Stimulated activated CD4-positive, alpha-beta T cell treated with anti-CD3 and anti-CD28 coated beads, Interleukin-4, amount 100 ng/mL, for 24 hours (primary cell): ENCODE results near the gene GPR137C.

Experiments used
- DNase-seq: peaks from one replicate; pipeline ENCODE4 v3.0.0-alpha.2; 2020

GPR137C gene

DNA sequence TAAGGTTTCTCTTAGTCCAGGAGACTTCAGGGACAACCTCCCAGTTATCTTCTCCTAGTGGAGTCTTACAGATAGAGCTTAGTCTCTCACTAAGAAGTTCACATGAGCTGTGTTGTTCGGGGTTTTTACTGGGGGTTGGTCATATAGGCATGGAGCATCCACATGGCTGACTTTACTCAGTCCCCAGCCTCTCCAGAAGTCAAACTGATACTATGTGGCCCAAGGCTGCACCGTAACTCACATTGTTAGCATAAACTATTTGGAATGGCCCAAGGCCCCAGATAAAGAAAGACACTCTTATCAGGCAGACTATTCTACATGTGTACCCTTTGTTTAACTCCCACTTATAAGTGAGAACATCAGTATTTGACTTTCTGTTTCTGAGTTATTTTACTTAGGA is 23.2 kb downstream of the GPR137C start:
- no peak for DNase-seq

DNA sequence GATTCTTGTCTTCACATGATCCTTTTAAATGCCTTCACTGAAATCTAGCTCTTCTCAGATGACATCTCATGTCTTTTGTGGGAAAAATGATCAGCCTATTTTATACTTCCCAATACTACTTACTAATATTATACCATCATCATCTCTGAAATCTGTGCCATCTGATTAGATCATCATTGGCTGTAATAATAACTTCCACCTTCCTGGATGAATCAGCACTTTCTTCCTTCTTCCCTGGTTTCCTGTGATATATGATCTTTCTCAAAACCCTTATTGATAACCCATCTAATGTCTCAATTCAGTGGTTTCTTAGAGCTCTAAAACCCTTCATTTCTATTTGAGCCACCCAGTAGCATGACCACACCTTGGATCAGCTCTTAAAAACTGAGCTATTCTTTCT is 30.9 kb downstream of the GPR137C start:
- no peak for DNase-seq

DNA sequence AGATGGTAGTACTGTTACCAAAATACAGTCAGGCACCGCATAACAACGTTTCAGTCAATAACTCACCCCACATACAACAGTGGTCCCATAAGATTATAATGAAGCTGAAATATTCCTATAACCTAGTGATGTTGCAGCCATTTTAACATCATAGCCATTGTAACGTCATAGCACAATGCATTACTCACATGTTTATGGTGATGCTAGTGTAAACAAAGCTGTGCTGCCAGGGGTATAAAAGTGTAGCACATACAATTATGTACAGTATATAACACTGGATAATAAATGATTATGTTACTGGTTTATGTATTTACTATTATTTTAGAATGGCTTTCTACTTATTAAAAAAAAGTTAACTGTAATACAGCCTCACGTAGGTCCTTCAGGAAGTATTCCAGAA is 37.0 kb downstream of the GPR137C start:
- DNase-seq: no peak

DNA sequence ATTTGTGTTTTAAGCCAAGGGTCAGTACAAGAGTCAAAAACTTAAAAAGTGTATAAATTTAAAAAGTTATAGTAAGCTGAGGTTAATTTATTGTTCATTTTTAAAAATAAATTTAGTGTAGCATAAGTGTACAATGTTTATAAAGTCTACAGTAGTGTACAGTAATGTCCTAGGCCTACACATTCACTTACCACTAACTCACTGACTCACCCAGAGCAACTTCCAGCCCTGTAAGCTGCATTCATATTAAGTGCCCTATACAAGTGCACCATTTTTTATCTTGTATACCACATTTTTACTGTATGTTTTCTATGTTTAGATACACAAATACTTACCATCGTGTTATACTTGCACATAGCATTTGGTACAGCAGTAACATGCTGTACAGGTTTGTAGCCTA is 37.7 kb downstream of the GPR137C start:
- DNase-seq: no peak

DNA sequence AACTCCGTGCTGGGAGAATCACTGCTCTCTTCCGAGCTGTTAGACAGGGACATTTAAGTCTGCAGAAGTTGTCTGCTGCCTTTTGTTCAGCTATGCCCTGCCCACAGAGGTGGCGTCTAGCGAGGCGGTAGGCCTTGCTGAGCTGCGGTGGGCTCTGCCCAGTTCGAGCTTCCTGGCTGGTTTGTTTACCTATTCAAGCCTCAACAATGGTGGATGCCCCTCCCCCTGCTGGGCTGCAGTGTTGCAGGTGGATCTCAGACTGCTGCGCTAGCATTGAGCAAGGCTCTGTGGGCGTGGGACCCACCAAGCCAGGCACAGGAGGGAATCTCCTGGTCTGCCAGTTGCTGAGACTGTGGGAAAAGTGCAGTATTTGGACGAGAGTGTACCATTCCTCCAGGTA is 43.7 kb downstream of the GPR137C start:
- DNase-seq: no peak

DNA sequence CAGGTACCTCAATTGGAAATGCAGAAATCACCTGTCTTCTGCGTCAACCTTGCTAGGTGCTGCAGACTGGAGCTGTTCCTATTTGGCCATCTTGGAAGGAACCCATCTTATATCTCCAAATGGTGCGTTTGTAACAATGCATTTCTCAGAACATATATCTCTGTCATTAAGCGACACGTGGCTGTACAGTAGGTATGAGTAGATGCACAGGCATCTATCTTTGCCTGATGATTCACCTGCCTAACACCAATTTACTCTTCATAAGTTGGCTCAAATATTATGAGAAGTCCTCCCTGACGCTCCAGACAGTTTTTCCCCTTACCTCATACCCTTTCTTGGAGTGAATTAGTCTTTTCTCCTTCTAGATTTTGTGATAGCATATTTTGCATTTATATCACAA is 44.2 kb downstream of the GPR137C start:
- DNase-seq: no peak

DNA sequence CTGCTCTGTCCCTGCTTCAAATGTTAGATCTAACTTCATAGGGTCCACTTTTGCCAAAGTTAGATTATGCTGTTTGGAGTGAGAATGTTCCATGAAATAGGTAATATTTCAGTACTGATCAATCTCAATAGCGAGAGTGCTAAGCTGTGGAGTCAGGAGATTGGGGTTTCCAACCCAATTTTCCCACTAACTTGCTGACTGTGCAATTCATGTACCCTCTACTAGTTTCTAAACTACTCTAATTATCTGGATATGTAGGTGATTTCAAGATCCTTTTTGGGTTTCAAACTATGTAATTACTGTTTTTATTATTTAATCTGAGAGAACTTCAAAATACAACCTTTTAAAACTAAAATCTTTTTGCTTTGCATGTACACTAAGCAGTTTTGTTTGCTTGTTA is 45.9 kb downstream of the GPR137C start:
- no peak for DNase-seq

DNA sequence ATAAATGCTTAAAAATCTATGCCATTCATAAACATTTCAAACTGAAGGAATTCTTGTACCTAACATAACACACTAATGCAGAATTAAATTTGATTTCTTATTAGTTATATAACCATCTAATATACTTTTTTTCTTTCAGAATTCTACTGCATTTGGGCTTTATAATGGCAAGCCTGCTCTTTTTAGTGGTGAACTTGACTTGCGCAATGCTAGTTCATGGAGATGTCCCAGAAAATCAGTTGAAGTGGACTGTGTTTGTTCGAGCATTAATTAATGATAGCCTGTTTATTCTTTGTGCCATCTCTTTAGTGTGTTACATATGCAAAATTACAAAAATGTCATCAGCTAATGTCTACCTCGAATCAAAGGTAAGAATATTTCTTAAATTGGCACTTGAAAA is 47.3 kb downstream of the GPR137C start:
- DNase-seq: no peak

DNA sequence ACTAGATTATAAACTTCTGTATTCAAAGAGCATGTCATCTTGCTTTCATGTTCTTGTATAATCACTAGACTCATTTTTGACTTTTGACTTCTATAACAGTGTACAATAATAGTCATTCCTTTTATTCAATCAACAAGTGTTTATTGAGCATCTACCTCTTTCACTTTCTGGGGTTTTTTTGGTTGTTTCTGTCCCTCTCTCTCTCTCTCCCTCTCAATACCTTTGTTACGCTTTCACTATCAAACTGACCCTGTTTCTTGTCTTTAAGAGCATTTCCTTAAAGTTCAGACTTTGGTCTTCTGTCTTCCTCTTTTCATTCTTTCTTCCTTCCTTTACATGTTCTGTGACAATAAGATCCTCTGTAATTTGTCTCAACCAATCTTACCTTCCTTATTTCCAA is 49.5 kb downstream of the GPR137C start:
- DNase-seq: no peak

DNA sequence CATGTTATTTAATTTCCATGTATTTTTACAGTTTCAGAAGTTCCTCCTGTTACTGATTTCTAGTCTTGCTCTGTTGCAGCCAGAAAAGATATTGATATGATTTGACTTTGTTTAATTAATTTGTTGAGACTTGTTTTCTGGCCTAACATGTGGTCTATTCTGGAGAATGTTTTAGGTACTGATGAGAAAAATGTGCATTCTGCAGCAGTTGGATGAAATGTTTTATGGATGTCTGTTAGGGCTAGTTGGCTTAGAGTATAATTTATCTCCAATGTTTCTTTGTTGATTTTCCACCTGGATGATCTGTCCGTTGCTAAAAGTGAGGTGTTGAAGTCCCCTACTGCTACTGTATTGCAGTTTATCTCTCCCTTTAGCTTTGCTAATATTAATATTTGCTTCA is 54.4 kb downstream of the GPR137C start:
- DNase-seq: no peak

DNA sequence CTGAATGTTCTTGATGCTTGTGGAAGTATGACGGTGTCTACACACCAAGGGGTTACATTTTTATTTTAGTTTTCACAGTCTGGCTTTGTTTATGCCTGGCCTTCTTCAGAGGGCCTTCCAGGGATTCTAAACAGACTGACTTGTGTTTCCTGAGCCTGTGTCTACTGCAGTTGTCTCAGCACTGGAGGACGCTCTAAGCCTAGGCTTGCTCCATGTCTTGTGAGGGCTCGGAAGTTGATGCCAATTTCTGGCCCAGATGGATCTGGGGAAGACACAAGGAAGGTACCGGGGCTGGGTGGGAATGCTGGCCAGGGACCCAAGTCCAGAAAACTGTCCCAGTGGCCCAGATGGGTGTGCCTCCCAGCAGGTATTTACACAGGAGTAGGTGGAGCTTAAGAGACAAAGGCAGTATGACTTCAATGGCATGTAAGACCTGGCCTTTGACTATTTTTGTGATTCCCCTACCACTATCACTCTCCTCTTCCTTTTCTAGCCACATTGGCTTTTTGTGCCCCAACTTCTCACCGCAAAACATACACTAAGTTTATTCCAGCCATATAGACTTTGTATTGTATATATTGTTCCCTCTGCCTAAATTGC is 56.9 kb downstream of the GPR137C start:
- no peak for DNase-seq

DNA sequence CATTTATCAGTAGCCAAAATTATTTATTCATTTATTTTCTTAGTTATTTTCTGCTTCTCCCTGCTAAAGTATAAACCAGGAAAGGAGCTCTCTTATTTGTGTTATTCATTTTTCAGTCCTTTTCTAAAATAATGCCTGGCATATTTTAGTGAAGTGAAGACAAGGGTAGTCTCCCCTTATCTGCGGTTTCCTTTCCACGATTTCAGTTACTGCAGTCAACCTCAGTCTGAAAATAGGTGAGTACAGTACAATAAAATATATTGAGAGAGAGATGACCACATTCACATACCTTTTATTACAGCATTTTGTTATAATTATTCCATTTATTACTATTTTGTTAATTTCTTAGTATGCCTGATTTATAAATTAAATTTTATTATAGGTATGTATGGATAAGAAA is 57.6 kb downstream of the GPR137C start:
- no peak for DNase-seq

DNA sequence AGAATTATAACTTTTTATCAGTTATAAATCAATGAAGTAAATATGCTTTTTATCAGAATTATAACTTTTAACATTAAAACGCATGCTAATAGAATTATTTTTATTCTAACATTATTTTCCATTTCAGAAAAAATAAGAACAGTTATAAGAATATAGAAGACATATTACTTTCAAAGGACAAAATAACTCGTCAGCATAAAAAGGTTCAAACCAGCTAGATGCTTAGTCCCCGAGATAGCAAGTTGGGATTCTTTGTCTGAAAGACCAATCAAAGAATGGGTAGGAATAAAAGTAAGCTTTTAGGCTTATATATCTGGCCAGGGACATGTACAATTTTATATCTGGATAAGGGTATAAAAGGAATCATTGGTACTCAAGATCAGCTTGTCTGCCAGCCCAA is 66.0 kb downstream of the GPR137C start:
- DNase-seq: no peak

DNA sequence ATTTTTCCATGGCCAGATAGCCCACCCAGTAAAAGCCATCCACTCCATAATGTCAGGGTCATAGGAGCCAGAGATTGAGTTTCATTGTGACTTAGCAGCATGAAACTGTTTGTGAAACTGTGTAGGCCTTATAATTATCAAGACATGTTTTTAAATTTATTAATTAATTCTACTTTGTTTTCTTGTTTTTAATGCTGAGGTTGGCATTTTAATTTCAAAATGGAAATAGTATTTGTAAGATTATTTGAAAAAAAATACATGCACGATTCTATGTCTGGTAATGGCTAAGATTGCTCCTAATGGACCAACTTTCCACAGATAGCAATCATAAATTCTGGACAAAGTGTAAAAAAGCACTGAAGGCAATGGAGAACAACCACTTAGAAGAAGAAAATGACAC is 67.1 kb downstream of the GPR137C start:
- no peak for DNase-seq

DNA sequence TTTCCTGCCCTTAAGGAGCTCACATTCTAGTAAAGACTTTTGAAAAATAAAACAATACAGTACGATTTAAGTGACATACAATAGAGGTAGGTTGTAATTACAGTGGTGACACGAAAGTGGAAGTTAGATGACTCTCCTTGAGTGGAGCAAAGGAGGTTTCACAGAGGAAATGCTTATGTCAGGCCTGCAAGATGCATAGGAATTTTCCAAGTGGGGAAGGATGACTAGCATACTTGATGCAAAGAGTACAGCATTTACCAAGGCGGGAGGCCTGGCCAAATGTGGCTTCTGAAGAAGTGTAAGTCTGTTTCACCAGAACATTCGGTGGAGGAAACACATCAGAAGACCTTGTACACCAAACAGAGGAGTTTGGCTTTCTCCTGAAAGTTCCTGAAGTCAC is 87.5 kb downstream of the GPR137C start:
- peak; percentile 3 for DNase-seq

DNA sequence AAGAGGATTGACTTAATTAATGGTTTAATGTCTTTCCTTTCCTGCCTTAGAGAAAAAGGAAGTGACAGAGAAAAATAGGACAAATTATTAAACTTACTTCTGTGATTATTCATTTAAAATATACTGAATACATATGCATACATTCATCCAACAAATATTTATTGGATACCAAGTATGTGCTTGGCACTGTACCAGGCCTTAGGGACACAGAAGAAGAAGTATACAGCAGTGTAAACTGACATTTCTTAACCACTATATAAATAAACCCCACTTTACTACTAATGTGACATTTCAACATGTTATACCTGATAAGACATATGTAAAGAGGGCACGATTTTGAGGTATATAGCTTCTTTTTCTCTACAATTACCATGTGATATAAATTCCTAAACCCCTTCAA is 89.1 kb downstream of the GPR137C start:
- DNase-seq: no peak

DNA sequence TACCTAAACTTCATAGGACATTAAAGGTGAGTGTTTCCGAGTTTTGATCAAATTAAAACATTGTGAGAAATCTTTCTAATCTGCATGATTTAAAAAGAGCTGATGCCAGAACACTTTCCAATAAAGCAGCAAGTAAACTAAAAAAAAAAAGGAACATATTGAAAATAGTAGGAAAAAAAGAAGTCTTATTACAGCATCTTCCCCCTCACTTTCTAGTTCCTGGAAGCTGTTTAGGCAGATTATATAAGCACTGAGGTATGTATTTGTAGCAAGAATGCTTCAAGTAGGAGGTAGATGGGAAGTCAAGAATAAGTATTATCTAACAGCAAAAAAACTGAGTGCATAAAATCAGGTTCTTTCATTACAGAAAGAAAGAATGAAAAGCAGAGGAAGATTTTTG is 96.9 kb downstream of the GPR137C start:
- no peak for DNase-seq

DNA sequence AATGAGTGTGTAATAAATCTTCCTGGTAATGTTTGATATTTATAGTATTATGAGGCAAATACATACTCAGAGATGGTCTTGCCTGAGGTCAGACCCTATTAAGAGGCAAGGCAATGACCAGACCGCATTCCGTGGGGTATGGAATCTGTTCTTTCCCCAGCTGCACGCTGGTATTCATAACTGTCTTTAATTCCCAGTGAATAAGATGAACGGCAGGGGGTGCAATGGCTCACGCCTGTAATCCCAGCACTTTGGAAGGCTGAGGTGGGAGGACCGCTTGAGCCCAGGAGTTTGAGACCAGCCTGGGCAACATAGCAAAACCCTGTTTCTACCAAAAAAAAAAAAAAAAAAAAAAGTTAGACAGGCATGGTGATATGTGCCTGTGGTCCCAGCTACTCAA is 98.1 kb downstream of the GPR137C start:
- no peak for DNase-seq

DNA sequence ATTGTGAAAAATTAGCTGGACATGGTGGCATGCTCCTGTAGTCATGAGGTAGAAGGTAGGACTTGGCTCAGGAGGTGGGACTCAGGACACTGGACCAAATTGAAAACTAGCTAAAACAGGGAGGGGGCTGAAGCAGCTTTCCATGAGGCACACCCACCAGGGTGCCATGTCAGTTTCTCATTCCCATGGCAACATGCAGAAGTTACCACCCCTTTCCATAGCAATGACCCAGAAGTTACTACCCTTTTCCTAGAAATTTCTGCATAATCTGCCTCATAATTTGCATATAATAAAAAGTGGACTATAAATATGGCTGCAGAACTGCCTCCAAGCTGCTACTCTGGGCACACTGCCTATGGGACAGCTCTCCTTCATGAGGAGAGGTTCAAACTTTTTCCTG is 104.3 kb downstream of the GPR137C start:
- DNase-seq: no peak

DNA sequence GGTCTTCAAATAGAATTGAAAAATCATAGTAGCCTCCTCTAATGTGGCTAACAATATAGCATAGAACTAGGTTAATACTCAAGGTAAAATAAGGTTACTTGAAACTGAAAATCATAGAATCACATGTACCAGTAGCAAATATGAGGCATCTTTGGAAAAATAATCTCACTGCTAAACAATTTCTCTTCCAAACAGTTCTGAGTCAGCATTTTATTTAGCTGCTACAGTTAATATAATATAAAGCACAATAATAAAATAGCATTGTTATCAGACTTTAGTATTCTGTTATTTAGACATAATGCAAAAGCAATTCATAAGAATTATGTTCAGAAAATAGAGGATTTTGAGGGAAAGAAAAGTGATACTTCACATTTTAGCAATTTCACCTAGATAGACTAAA is 107.7 kb downstream of the GPR137C start:
- no peak for DNase-seq

DNA sequence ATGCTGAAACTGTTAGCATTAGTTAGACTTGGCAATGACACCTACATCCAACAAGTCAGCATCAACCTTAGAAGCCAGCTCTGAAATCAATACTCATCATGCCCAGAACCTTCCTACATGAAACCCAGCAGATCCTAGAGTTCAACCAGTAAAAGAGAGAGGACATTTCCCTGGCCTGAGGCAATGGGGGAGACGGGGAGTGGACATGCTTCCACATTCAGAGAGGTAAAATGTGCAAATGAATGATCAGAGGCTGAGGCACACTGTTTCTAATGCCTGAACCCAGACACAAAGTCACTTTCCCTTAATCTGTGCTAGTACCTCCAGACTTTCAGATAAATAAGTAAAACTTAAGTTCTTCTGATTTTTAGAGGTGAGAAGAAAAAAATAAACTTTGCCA is 108.2 kb downstream of the GPR137C start:
- no peak for DNase-seq

DNA sequence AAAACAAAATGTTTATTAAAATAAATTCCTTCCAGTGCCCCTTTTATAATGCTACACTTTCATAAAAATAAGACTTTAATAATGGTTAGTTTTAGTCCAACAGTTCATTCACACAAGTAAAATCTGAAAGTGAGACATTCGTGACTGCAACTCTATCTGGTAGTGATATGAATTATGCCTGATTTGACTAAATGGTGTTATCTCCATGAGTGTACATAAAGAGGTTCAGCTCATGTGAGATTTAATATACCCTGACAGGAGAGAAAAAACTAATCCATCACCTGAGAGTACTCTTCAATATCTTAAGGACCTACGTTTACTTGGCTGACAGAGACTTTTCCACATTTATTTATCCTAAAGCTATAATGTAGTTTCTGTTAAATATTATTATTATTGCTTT is 108.7 kb downstream of the GPR137C start:
- DNase-seq: no peak

DNA sequence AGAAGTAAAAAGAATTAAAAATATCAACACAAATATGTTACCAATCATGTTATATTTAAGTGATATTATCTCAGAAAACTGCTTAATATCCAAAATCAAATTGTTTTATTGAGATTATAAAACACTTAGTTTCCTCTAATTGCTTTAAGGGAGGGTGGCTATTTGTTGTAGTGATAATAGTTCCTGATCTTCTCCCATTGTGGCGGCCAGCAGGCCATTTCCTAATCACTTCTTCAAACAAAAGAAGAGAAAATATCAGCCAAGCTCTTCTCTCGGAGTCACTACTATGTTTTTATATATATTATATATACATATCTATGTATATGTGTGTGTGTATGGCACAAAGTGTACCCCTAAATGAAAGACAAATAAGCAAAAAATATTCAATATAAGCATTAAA is 111.2 kb downstream of the GPR137C start:
- DNase-seq: no peak

DNA sequence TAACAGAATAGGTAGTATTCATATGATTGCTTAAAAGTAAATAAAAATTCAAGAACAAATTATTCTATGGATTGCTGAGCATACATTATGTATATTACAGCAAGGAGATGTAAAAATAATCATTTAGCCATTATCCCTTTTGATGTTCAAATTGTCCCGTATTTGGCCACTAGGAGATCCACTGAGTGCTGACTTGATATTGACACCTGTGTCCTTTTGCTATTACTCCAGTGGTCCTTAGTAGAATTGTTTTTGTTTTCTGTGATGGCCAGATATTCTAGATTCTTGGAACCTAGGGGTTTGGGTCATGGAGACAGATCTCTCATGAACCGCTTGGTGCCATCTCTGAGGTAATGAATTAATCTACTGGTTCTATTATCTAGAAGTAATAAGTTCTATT is 126.0 kb downstream of the GPR137C start:
- no peak for DNase-seq

DNA sequence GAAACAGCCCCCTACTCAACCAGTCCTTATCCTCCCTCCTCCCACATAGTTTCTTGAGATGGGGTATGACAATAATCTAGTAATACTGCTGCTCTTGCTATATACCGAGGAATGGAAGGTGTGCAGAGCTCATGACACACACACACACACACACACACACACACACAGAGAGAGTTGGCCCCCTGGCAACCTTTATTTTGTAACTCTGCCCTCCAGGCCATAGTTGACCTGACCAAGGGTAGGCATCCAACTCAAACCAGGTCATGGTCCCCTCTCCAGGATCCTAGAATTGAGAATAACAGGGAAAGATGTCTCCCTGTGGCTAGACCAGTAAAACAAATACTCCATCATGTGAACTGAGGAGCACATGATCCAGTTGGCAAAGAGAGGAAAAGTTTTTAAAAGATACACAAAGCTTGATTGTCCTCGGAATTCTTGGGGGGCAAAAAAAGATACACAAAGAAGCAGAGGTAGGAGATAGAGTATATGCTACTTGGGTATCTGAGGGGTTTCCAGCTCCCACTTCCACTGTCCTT is 131.4 kb downstream of the GPR137C start:
- DNase-seq: no peak

DNA sequence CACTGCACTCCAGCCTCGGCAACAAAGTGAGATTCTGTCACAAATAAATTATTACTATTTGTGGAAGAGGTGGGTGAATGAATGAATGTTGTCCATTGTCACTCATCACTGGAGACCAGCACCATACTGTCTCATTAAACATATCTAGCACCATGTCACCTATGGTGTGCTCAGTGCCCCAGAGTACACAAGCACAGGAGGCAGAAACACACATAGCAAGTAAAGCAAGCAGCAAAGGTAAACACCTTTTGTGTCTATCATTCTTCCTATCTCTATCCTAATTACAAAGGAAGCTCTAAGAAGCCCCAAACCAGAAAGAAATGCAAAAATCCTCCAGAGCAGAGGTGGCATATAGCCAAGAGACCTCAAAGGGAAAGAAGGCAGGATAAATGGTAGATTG is 133.5 kb downstream of the GPR137C start:
- no peak for DNase-seq
